ENCODE data around the gene COX4I1.

- TF ChIP-seq RBBP5 (conservative IDR thresholded peaks at IDR 0.05) (no peak), RAD21 (IDR thresholded peaks at IDR 0.05; ENCODE audit: insufficient read depth, low read depth, low read length) (no peak), CBX3 (IDR thresholded peaks at IDR 0.05; ENCODE audit: borderline replicate concordance, low read depth) (no peak), CHD2 (IDR thresholded peaks at IDR 0.05; ENCODE audit: borderline replicate concordance, low read depth, low read length) (no peak)
These were observed 28.7 kb downstream of the COX4I1 start for GRCh38 chr16:85828166-85828565.

Data from GM12878 (cell line).